Measurements from ENCODE around the gene PCDHGB5.
A peak's percentile ranks its signal among the peaks of the same experiment; 100 is the strongest.

PCDHGB5 gene

GRCh38 chr5:141434006-141434405, 36.3 kb downstream of the PCDHGB5 start:
- TF ChIP-seq CREB1 (IDR thresholded peaks at IDR 0.05; ENCODE audit: low read depth) (no peak), MAX (IDR thresholded peaks at IDR 0.05) (no peak), YY1 (IDR thresholded peaks at IDR 0.05; ENCODE audit: low read depth) (no peak), USF1 (IDR thresholded peaks at IDR 0.05) (no peak), EP300 (IDR thresholded peaks at IDR 0.05; ENCODE audit: borderline replicate concordance) (no peak), REST (IDR thresholded peaks at IDR 0.05; ENCODE audit: low read depth) (no peak), NFIC (IDR thresholded peaks at IDR 0.05) (no peak), TEAD4 (IDR thresholded peaks at IDR 0.05) (no peak)

GRCh38 chr5:141437221-141437620, 39.5 kb downstream of the PCDHGB5 start:
- no peak for TF ChIP-seq RAD21 (IDR thresholded peaks at IDR 0.05; ENCODE audit: low read depth)

- TF ChIP-seq RAD21 (IDR thresholded peaks at IDR 0.05; ENCODE audit: low read depth) (peak; percentile 38; the same call in 1 of the 2 replicates), EP300 (IDR thresholded peaks at IDR 0.05; ENCODE audit: borderline replicate concordance) (no peak)
These were observed 41.8 kb downstream of the PCDHGB5 start for GRCh38 chr5:141439411-141440141.

GRCh38 chr5:141440341-141440740, 42.6 kb downstream of the PCDHGB5 start:
- no peak for TF ChIP-seq CREB1 (IDR thresholded peaks at IDR 0.05; ENCODE audit: low read depth)
- no peak for TF ChIP-seq USF1 (IDR thresholded peaks at IDR 0.05)
- TF ChIP-seq EP300 (IDR thresholded peaks at IDR 0.05; ENCODE audit: borderline replicate concordance) = no peak
- TF ChIP-seq NFIC (IDR thresholded peaks at IDR 0.05) = no peak
- no peak for TF ChIP-seq TAF1 (IDR thresholded peaks at IDR 0.05; ENCODE audit: low read depth)
- no peak for TF ChIP-seq TCF12 (IDR thresholded peaks at IDR 0.05; ENCODE audit: low read depth)
- TF ChIP-seq ZBTB7A (IDR thresholded peaks at IDR 0.05; ENCODE audit: low read depth) = no peak
- TF ChIP-seq REST (IDR thresholded peaks at IDR 0.05; ENCODE audit: low read depth) = no peak
- no peak for TF ChIP-seq FOXM1 (IDR thresholded peaks at IDR 0.05; ENCODE audit: borderline replicate concordance, low read depth)
- no peak for TF ChIP-seq YY1 (IDR thresholded peaks at IDR 0.05; ENCODE audit: low read depth)
- TF ChIP-seq EGR1 (IDR thresholded peaks at IDR 0.05) = no peak
- no peak for TF ChIP-seq MAX (IDR thresholded peaks at IDR 0.05)
- TF ChIP-seq RAD21 (IDR thresholded peaks at IDR 0.05; ENCODE audit: low read depth) = no peak
- no peak for TF ChIP-seq CEBPB (IDR thresholded peaks at IDR 0.05)
- TF ChIP-seq TEAD4 (IDR thresholded peaks at IDR 0.05) = no peak

- TF ChIP-seq REST (IDR thresholded peaks at IDR 0.05; ENCODE audit: low read depth) (no peak), CREB1 (IDR thresholded peaks at IDR 0.05; ENCODE audit: low read depth) (no peak), CEBPB (IDR thresholded peaks at IDR 0.05) (no peak), USF1 (IDR thresholded peaks at IDR 0.05) (no peak), TCF12 (IDR thresholded peaks at IDR 0.05; ENCODE audit: low read depth) (no peak), FOXM1 (IDR thresholded peaks at IDR 0.05; ENCODE audit: borderline replicate concordance, low read depth) (no peak), ZBTB7A (IDR thresholded peaks at IDR 0.05; ENCODE audit: low read depth) (no peak), EGR1 (IDR thresholded peaks at IDR 0.05) (no peak), YY1 (IDR thresholded peaks at IDR 0.05; ENCODE audit: low read depth) (no peak), TEAD4 (IDR thresholded peaks at IDR 0.05) (no peak), MAX (IDR thresholded peaks at IDR 0.05) (no peak), NFIC (IDR thresholded peaks at IDR 0.05) (no peak), EP300 (IDR thresholded peaks at IDR 0.05; ENCODE audit: borderline replicate concordance) (no peak), RAD21 (IDR thresholded peaks at IDR 0.05; ENCODE audit: low read depth) (no peak), TAF1 (IDR thresholded peaks at IDR 0.05; ENCODE audit: low read depth) (no peak)
These were observed 43.9 kb downstream of the PCDHGB5 start for GRCh38 chr5:141441571-141442170.

Measured in Ishikawa (cell line).